Erythroblast (primary cell): ENCODE measurements around the gene CROCC2.
"Not testable (repeated sequence)": the region's sequence is repeated elsewhere in the genome, so short reads cannot be mapped to it uniquely, and the experiment has no call there.

Source experiments
- DNase-seq, 2 experiments: peaks; one replicate each; lab custom pipeline; 2025; lab: John Stamatoyannopoulos, UW
- GATA1 ChIP-seq: IDR thresholded peaks from 2 replicates; pipeline ENCODE4 v1.6.1; 2011; ENCODE audit warnings: low read depth, mild to moderate bottlenecking, control low read depth, low read length, moderate library complexity
- POLR2A ChIP-seq: IDR thresholded peaks from 2 replicates; pipeline ENCODE4 v1.6.1; 2011; ENCODE audit warnings: mild to moderate bottlenecking, low read length

CROCC2 gene

DNA sequence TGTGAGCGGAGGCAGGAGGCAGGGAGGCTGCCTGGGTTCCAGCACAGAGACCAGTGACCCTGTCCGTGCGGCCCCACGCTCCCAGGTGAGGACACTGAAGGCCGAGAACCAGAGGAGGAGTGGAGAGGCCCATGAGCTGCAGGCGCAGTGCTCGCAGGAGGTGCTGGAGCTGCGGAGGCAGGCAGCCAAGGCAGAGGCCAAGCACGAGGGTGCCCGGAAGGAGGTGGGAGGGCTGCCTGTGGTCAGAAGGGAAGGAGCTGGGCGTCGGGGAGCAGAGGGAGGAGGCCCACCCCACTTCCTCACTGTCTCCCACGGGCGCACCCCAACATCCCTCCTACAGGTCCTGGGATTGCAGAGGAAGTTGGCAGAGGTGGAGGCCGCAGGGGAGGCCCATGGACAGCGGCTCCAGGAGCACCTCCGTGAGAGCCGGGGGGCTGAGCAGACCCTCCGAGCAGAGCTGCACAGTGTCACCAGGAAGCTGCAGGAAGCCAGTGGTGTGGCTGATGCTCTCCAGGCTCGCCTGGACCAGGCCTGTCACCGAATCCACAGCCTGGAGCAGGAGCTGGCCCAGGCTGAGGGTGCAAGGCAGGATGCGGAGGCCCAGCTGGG, 59.3 kb downstream of the CROCC2 start:
- TF ChIP-seq POLR2A, result no peak
- no peak for TF ChIP-seq GATA1
- DNase-seq, result no peak

DNA sequence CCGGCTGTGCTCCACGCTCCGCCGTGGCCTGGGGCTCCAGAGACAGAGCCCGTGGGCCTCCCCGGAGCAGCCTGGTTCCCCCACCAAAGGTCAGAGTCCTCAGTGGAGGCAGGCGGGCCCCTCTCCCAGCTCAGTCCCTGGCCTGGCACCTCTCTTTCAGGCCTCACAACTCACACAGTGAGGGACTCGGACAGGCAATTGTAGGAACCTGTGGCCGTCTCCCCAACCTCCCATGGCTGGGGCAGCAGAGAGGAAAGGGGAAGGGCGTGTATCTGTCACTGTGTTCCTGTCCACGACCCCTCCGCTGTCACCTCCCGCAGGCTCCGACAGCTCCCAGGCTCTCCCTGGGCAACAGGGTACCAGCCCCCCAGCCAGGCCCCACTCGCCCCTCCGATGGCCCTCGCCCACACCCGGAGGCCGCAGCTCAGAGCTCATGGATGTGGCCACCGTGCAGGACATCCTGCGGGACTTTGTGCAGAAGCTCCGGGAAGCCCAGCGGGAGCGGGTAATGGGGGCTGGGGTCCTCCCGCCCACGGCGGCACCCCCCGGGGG, 59.8 kb downstream of the CROCC2 start:
- no peak for TF ChIP-seq POLR2A
- TF ChIP-seq GATA1, result no peak
- DNase-seq, result no peak

DNA sequence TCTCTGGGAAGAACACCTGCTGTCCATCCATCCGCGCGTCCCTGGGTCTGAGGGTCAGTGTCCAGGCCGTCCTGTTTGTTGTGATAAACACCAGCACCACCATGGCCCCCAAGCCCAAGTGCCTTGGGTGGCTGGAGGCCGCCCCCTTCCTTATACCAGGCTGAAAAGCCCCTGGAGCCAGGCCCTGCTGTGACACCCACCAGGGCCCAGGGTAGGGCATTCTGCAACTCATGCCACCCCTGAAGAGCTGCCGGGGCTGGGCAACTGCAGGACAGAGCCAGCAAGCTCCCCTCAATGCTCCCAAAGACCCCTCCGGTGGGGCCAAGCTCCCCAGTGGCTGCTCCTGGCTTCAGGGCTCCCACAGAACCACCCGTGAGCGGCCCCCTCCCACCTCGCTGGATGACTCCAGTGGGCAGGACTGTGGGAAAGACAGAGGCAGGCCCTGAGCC, 60.3 kb downstream of the CROCC2 start:
- TF ChIP-seq POLR2A, result no peak
- TF ChIP-seq GATA1, result no peak
- no peak for DNase-seq

DNA sequence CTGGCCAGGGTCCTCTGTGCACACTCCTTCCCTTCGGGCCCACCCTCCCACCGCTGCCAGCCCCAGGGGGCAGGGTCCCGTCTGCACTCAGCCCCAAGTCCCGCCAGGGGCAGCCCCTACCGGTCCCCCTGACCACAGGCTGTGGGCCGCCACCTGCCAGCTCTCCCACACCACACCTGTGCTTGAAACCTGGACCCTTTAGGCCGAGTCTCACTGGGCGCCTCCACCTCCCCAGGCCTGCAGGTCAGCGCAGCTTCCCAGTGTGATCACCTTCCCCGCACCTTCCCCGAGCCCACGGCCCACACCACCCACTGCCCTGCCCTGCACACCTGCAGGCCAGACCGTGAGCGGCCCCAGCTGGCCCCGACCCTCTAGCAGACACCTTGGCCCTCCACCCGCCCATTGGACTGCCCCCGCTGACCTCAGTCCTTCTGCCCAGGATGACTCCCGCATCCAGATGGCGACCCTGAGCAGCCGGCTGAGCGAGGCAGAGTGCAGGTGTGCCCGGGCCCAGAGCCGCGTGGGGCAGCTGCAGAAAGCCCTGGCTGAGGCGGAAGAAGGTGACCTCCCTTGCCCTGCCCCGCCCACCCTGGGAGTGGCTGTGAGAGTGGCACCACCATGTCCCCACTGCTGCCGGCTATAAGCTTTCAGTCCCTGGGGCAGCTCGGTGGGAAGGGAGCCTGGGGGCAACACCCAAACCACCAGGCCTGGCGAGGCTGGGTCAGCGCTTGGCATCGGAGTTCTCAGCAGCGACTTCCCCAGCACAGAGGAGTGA, 61.0 kb downstream of the CROCC2 start:
- TF ChIP-seq POLR2A, result no peak
- no peak for DNase-seq

DNA sequence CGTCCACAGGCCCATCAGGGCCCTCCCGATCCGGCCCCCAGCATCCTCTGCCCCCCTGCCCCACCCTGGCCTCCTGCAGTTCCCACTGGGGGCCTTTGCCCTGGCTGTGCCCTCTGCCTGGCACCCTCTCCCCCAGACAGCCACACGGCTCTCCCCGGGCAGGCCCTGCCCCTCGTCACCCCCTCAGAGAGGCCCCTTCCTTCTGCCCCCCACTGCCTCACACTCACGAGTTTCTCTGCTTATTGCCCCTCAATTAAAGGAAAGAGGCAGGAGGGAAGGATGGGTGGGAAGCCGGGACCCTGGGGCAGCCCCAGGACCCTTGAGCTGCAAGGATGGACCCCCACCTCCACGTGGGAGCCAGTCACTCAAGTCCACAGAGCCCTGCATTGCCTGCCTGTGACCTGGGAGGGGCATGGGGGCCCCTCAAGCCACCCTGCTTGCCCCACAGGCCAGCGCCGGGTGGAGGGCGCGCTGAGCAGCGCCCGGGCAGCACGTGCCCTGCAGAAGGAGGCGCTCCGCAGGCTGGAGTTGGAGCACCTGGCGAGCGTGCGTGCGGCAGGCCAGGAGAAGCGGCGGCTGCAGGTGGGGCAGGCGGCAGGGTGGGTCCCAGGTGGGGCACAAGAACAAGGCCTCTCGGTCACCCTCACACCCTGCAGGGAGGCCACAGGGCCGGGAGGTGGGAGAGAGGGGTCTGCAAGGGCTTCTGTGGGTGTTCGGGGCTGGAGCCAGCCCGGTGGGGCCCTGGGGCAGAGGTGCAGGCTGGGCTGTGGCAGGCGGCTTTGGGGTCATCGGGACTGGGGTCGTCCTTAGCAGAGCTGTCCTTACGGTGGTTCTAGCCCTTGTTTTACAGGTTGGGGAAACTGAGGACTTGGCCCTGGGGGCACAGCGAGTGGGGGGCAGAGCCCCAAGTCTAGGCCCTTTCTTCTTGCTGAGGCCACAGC, 61.8 kb downstream of the CROCC2 start:
- no peak for DNase-seq
- TF ChIP-seq POLR2A (no peak), GATA1 (no peak)

DNA sequence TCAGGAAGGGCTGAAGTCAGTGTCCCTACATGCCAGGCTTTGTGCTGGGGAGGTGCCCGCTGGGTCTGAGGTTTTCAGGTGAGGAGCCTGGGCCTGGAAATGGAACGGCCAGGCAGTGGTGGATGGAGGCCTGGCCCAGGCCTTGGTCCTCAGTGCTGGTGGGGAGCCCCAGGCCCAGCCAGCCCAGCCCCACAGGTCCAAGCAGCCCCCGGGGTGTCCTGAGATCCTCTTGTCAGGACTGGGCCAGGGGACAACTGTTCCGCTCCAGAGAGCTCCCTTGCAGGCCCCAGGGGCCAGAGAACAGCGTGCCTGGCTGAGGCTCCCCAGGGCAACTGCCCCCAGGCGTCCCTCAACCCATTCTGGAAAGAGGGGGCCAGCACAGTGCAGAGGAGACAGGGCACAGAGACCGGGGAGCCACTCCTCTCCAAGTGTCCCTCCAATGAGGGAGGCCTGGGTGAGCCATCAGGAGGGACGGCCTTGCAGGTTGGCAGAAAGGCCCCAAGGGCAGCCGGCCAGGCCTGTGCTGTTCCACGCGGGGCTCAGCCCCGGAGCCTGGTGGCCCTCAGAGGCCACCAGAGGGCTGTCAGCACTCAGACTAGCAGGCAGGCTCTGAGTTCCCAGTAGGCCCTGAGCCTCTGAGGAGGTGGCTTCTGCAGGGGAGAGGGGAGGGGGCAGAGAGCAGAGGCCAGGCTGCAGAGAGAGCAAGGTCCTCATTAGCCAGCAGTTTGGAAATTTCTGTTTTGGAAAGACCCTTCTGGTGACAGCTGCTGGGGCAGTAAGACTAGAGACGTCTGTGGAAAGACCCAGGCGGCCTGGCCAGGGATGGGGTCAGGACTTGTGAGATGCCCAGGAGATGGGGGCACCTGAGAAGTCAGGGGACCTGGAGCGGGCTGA, 62.8 kb downstream of the CROCC2 start:
- TF ChIP-seq GATA1, result no peak
- no peak for TF ChIP-seq POLR2A
- no peak for DNase-seq

DNA sequence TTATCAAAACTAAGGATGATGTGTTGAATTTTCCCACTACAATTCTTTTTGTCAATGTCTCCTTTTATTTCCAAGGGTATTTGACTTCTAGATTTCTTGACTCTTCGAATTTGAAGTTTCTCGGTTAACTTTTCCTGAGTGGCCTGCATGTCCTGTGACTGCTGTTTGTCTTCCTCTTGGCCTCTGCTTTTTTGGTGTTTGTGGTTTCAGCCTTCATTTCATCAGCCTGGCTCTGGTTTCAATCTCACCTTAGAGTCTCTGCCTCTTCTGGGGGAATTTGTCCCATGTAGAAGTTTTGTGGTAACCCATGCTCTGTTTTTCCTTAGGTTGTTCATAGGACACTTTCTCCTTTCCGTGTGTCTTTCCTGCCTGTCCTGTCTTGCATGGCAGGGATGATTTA, 64.0 kb downstream of the CROCC2 start:
- no peak for TF ChIP-seq GATA1
- TF ChIP-seq POLR2A, result no peak
- DNase-seq, result no peak

DNA sequence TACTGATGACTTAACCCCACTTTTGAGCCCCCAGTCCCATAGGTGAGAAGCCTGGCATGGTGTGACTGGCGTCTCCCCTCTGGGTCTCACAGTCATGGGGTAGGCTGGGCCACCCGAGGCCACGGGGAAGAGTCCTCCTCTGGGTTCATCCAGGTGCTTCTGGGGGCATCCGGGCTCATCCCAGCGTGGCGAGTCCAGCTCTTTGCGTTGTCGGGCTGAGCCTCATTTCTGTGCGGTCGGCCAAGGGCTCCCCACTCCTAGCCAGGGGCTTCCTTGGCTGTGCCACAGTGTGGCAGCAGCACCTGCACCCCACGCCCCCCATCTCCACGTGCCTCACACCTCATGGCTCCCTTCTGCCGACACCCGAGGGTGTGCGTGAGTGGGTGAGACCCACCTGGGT, 64.7 kb downstream of the CROCC2 start:
- DNase-seq, result no peak

DNA sequence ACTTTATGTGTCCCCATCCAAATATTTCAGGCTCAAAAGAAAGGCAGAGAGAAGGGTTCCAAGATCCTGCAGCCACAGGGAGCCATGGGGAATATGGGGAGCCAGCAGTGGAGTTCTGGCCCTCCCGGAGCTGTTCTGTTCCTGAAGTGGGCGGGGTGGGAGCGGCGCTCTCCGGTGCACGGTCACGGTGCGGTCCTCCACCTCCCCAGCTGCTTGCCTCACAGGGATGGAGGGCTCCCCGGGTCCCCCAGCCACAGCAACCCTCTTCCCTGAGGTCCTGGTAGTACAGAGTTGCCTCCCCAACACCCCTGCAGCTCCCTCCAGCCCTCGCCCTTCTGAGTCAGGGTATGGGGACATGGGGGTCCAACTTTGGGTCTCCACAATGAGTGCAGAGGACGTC, 66.1 kb downstream of the CROCC2 start:
- DNase-seq, result no peak
- TF ChIP-seq GATA1 (no peak), POLR2A (no peak)

More for the DNA sequence above, 64.7 kb downstream of the CROCC2 start:
- TF ChIP-seq GATA1, result no peak
- TF ChIP-seq POLR2A, result no peak

DNA sequence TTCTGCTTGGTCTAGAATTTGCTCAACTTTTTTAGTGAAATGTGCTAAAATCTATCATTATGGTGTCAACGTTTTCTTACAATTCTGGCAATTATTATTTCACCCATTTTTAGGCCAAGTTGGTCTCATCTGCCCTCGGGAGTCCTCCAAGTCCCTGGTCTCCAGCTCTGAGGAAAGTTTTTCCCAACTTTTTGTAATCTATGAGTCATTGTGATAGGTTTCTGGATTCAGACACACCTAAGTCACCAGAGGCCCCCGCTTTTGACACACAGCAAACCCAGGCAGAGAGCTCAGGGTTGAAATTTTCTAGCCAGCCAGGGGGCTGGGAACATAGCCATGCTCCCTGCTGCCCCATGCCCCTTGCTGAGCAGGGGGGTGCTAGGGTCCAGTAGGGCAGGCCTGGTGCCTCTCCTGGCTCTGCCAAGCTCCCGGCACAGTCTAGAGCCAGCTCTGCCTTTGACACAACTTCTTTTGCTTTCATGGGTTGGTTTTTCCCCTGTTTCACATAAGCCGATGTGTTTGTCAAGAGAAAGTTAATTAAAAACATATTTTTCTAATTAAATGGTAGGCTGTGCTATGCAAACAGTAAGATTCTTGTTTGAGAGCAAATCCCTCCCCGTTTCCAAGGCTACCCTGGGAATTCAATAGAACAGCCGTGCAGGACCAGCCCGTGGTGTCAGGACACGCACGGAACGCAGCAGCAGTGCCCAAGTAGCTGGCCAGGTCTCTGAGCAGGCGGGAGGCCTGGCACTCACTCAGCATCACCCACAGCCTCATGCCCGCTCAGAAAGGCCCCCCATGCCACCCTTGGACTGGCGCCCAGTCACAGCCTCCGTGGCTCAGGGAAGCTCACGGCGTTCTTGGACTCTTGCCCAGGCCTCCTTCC, 66.7 kb downstream of the CROCC2 start:
- TF ChIP-seq GATA1 (no peak), POLR2A (no peak)
- DNase-seq, result no peak

DNA sequence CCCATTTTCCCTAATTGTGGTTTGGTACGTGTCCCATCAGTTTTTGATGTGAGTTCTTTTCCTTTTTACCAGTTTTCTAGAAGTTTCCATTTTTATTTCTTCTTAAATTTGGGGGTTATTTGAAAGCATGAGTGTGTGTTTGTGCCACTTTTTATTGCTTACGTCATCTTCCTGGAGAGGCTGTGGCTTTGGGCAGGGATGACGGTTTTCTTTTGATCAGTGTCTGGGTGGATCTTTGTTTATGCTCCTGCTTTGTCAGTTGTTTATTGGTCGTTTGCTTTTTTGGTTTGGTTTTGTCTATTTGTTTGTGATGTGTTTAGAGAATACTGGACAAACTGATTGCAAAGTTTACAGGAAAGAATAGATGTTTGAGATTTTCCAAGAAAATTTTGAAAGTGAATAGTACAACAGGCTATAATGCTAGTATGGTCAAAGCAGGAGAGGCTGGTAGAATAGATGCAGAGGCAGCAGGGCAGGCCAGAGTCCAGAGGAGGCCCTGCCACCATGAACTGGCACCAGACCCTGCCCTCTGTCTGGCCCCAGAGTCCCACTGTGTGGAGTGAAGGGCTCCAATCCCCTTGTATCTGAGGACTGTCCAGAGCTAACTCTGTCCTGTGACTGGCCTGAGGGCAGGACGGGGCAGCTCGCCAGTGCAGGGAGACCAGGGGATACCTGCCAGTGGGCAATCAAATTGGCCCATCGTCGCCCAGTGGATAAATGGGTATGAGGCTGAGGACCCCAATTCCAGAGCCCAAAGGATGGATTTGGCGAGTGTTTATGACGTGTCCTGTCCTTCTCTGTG, 68.8 kb downstream of the CROCC2 start:
- no peak for DNase-seq
- no peak for TF ChIP-seq GATA1
- no peak for TF ChIP-seq POLR2A

DNA sequence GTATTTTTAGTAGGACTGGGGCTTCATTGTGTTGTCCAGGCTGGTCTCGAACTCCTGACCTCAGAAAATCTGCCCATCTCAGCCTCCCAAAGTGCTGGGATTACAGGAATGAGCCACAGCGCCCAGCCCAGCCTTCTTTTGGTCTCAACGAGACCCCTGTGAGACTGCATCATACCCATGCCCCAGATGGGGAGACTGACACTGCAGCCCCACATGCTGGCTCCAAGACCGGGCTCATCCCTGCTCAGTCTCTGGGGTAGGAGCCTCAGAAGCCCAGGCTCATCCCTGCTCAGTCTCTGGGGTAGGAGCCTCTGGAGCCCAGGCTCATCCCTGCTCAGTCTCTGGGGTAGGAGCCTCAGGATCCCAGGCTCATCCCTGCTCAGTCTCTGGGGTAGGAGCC, 69.8 kb downstream of the CROCC2 start:
- not testable (repeated sequence) for DNase-seq
